Esophagus (tissue), 2 donors: ENCODE data around the gene EML3. TPM values are rescaled to one million over a fixed set of nuclear protein-coding genes. Genes with fewer than 3 reads are reported as not detected.
"Not testable (repeated sequence)": the region's sequence is repeated elsewhere in the genome, so short reads cannot be mapped to it uniquely, and the experiment has no call there.

Source experiments
- H3K27ac ChIP-seq, 2 donors: one replicate each; pipeline ENCODE4 v1.5.1; 2013; ENCODE audit warnings: low read depth in 2 of 2, mild to moderate bottlenecking in 2 of 2, inconsistent platforms in 1 of 2, low read length in 1 of 2, moderate library complexity in 1 of 2
- H3K27me3 ChIP-seq, 2 donors: one replicate each; pipeline ENCODE4 v1.6.1; 2013; ENCODE audit warnings: low read length in 2 of 2, control low read depth in 1 of 2, mild to moderate bottlenecking in 1 of 2; ENCODE audit not compliant: insufficient read depth in 2 of 2, control insufficient read depth in 1 of 2
- H3K36me3 ChIP-seq, 2 donors: one replicate each; pipeline ENCODE4 v1.6.1; 2013; ENCODE audit warnings: low read length in 1 of 2; ENCODE audit not compliant: control insufficient read depth in 2 of 2, insufficient read depth in 2 of 2
- H3K4me1 ChIP-seq, 2 donors: one replicate each; pipeline ENCODE4 v1.6.1; 2013; ENCODE audit warnings: low read length in 1 of 2; ENCODE audit not compliant: control insufficient read depth in 2 of 2, insufficient read depth in 2 of 2
- H3K4me3 ChIP-seq, 2 donors: one replicate each; pipeline ENCODE4 v1.5.1; 2013; ENCODE audit warnings: low read length in 2 of 2, mild to moderate bottlenecking in 2 of 2, low read depth in 1 of 2, moderate library complexity in 1 of 2
- H3K9me3 ChIP-seq, 2 donors: one replicate each; pipeline ENCODE4 v1.6.1; 2013; ENCODE audit warnings: mild to moderate bottlenecking in 2 of 2, low read depth in 1 of 2, low read length in 1 of 2, moderate library complexity in 1 of 2; ENCODE audit not compliant: control insufficient read depth in 2 of 2, insufficient read depth in 1 of 2
- WGBS, 2 donors: extraction: QIAGEN DNeasy Blood & Tissue Kit; methylation state at CpG; one replicate each; pipeline ENCODE4 v1.1.7; 2013; 5-methylcytosine and 5-hydroxymethylcytosine counted together
- polyA plus RNA-seq, 2 donors: library from polyadenylated mRNA; stranded (reverse); fragments of 200-250 nt; gene quantifications; one replicate each; pipeline ENCODE4 v1.2.3, GENCODE V29; 2013
- donor health status: healthy with polysubstance abuse.
- donor health status: Bipolar disorder and iron deficiency.

EML3 gene
- polyA plus RNA-seq, 2 donors: 79.0 to 107 TPM

DNA sequence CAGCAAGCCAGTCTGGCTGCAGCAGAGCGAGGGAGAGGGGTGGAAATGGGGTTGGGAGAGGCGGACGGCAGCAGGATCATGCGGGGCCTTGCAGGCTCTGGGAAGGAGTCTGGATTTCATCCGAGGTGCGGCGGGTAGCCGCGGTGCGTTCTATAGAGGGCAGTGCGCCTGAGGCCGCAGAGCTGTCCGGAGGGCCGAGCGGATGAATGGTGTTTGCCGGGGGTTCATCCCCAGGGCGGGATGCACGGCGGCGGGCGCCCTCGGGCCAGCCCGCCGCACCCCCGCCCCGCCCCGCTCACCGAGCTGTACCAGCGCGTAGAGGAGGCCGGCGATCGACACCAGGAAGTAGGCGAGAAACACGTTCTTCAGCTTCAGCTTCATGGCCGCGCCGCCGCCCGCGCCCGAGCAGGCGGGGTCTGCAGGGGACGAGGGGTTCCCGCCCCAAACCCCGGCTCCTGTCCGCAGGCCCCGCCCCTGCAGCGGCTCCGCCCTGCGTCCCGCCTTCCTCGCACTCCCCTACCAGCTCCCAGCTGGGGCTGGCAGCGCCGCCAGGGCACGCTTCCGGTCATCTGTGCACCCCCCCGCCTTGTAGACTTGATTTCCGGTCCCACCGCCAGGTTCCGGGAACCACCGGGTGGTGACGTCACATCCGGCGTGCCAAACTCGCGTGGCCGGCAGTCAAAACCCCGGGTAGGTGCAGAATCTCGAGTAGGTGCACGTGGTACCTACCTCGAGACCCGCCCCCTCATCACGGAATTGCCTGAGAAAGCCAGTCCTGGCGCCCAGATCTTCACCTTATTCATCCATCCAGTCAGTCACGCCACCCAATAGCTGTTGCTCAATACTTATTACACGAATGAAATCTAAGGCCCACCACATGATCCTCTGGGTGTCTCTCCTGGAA, 9.2 kb upstream of the EML3 start, which contains the start of gene B3GAT3:
TSS of gene B3GAT3 (minus strand) at position 420 of the 904 bp plus-strand sequence. CDS start at position 381, 39 bp downstream.
- Histone ChIP-seq H3K4me1 (peaks cover 0 to 5% of the 10 kb centered on the region in 2 donors), H3K27ac (peak within 1 kb of the TSS; percentile 92 to 98), H3K9me3 (no peaks in the 10 kb centered on the region), H3K36me3 (peaks cover 17 to 20% of the 10 kb centered on the region in 2 donors), H3K4me3 (peak within 1 kb of the TSS; percentile 59 to 80), H3K27me3 (no peaks in the 10 kb centered on the region)
- 1% methylated on average over 54 to 77 of the region's 77 CpGs for WGBS, 2 donors

DNA sequence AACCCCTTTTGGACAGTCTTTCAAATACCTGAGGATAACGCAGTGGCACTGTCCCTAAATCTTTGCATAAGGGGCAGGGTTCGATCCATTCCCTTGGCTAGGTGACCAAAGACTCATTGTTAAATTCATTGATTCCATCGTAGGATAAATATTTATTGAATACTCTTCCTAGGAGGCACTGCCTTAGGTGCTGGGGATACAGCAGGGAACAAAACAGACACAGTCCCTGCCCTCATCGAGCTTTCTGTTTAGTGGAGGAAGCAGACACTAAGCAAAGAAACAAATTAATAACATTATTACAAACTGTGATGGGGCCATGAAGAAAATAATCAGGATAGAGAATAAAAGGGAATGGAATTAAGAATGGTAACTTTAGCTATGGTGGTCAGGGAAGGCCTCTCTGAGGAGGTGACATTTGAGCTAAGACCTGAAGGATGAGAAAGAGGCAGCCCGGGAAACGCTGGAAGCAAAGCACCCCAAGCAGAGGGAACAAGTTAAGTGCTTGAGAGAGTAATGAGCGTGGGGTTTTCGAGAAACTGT, 8.5 kb upstream of the EML3 start:
- Histone ChIP-seq H3K27me3 (no peaks in the 10 kb centered on the region), H3K9me3 (no peaks in the 10 kb centered on the region), H3K4me1 (peaks cover 0 to 5% of the 10 kb centered on the region in 2 donors), H3K27ac (peak overlapping the region; percentile 92 to 98), H3K4me3 (peak overlapping the region; percentile 59 to 80), H3K36me3 (peaks cover 9 to 17% of the 10 kb centered on the region in 2 donors)
- WGBS, 2 donors: 18 to 25% methylated on average over 8 of the region's 8 CpGs

DNA sequence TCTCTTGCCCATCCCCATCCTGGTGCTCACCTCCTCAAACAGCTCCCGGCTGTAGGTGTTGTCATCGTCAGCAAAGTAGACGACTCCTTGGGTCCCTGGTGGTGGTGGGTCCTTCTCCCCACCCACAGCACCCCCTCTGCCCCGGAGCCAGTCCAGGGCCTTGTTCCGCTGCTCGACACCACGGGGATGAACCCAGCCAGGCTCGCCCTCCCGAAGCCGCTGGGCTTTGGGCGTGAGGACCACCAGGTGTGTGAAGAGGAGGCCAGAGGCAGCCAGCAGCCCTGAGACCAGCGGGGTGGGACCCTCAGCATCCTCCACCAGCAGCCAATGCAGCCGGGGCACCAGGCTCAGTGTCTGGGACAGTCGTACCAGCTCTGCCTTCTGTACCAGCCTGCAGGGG, 4.4 kb upstream of the EML3 start:
- H3K36me3 ChIP-seq, H3K27me3 ChIP-seq, H3K27ac ChIP-seq, H3K9me3 ChIP-seq, H3K4me3 ChIP-seq: not testable (repeated sequence)
- 92 to 94% methylated on average over 9 to 14 of the region's 14 CpGs for WGBS, 2 donors
- H3K4me1 ChIP-seq: peaks cover 0 to 12% of the 10 kb centered on the region in 2 donors

DNA sequence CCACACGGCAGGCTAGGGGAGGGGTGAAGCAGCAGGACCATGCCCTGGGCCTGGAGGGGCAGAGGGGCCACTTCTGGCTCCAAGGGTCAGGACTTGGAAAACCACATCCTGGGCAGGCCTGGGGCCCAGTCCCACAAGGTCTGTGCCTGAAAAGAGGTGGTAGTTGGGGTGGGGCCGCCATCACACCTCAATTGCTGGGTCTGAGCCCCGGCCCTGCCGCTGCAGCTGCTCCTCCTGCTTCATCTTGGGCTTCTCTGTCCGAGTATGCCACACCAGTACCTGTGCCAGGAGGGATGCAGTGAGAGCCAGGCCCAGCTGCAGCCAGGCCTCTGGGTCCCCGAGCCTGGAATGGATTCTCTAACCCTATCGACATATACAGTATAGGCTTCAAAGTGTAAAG, 2.9 kb upstream of the EML3 start:
- Histone ChIP-seq H3K9me3 (no peaks in the 10 kb centered on the region), H3K4me3 (no peak overlapping the region), H3K36me3 (peaks cover 0 to 9% of the 10 kb centered on the region in 2 donors), H3K27ac (no peak overlapping the region), H3K4me1 (peaks cover 7 to 21% of the 10 kb centered on the region in 2 donors), H3K27me3 (no peaks in the 10 kb centered on the region)
- 87 to 89% methylated on average over 7 of the region's 7 CpGs for WGBS, 2 donors

DNA sequence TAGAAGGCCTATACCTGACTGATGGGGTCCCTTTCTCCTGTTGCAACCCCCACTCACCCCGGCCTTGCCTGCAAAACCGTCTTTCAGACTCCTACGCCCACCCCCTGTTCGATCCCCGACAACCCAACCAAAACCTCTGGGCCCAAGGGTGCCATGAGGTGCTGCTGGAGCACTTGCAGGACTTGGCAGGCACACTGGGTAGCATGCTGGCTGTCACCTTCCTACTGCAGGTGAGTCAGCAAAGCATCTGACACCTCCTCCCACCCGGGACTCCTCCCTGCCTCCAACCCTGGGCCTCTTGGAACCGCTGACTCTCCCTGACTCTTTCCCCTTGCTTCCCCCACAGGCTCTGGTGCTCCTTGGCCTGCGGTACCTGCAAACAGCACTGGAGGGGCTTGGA, 1.7 kb upstream of the EML3 start:
- Histone ChIP-seq H3K36me3 (peaks cover 0 to 17% of the 10 kb centered on the region in 2 donors), H3K27me3 (no peaks in the 10 kb centered on the region), H3K4me3 (no peak overlapping the region), H3K9me3 (no peaks in the 10 kb centered on the region), H3K27ac (peak overlapping the region; percentile 79 to 97), H3K4me1 (peaks cover 7 to 17% of the 10 kb centered on the region in 2 donors)
- WGBS, 2 donors: 50 to 53% methylated on average over 8 of the region's 8 CpGs

DNA sequence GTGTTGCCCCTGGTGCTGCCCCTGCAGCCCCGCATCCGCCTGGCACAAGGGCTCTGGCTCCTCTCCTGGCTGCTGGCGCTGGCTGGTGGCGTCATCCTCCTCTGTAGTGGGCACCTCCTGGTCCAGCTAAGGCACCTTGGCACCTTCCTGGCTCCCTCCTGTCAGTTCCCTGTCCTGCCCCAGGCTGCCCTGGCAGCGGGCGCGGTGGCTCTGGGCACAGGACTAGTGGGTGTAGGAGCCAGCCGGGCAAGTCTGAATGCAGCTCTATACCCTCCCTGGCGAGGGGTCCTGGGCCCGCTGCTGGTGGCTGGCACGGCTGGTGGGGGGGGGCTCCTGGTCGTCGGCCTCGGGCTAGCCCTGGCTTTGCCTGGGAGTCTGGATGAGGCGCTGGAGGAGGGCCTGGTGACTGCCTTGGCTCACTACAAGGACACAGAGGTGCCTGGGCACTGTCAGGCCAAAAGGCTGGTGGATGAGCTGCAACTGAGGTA, 760 bp upstream of the EML3 start:
- H3K27ac ChIP-seq: peak overlapping the region; percentile 88 to 97
- H3K9me3 ChIP-seq: no peaks in the 10 kb centered on the region
- H3K36me3 ChIP-seq: peaks cover 0 to 26% of the 10 kb centered on the region in 2 donors
- 33 to 40% methylated on average over 13 to 15 of the region's 15 CpGs for WGBS, 2 donors
- H3K4me1 ChIP-seq: peaks cover 7 to 17% of the 10 kb centered on the region in 2 donors
- H3K4me3 ChIP-seq: no peak overlapping the region
- no peaks in the 10 kb centered on the region for H3K27me3 ChIP-seq

DNA sequence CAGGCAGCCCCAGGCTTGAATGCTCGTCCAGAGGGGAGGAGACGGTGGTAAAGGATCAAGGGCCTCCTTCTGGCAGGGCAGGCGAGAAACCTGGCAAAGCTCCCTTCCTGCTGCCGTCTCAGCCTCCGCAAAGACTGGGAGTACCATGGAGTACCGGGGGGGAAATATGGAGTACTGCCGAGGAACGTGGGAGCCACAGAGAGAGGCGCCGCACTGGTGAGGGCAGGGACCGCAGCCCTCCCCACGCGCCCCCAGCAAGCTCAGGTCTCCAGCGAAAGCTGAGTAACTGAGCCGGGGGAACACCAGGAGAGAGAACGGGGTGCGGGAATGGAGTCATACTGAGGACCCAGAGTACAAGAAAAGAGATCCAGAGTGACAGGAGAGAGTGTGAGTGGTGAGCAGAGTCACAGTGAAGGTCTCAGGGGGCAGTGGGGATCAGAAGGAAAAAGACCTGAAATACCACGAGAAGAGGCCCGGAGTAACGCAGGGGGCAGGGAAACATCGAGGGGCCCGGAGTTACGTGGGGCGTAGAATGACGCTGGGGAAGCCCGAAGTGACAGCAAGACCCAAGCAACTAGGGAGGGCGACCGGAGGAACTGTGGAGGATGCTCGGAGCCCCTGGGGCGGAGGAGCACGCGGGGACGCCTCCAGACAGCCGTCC, 740 bp downstream of the EML3 start:
- H3K4me1 ChIP-seq: peaks cover 7 to 17% of the 10 kb centered on the region in 2 donors
- WGBS, 2 donors: 0 to 1% methylated on average over 34 of the region's 34 CpGs
- no peaks in the 10 kb centered on the region for H3K27me3 ChIP-seq
- H3K27ac ChIP-seq: peak overlapping the region; percentile 88 to 97
- peak overlapping the region; percentile 74 to 75 for H3K4me3 ChIP-seq
- no peaks in the 10 kb centered on the region for H3K9me3 ChIP-seq
- peaks cover 0 to 28% of the 10 kb centered on the region in 2 donors for H3K36me3 ChIP-seq

DNA sequence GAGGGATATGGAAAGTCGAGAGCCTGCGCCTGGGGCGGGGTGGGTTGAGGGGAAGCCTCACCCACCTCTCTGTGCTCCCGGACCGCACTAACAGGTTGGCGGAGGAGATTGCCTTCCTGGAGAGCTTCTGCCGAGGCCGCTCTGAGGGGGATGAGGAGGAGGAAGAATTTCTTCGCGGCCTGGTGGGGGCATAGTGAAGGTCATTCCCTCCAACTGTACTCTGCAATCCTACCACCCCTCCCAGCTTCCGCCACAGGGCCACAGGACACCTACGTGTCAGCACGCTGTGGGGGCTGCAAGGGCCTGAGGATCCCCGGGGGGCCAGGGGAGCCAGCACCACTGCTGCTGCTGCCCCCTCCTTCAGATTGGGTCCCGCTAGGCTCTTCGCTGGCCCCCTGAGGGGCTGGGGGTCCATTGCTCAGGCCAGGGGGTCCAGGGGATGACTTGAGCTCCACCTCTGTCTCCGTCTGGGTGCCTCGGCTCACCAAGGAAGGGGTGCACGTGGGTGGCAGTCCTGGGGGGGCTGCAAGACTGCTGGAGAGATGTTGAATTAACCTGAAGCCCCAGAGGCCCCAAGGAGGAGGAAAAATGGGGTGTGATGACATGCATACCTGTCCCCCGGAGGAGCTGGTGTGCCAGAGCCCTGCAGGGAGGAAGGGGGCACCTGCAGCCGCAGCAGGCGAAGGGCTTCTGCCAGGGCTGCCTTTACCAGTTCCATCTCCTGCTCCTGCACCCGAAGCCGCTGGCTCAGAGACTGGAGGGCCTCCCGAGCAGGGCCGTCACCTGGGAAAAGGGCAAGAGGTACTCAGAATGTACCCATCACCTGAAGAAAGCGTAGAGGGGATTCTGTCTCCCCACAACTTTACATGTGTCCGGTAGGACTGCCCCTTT, 1.5 kb downstream of the EML3 start:
- Histone ChIP-seq H3K4me3 (peak overlapping the region; percentile 74 to 75), H3K9me3 (no peaks in the 10 kb centered on the region), H3K27me3 (no peaks in the 10 kb centered on the region), H3K27ac (peak overlapping the region; percentile 88 to 97), H3K4me1 (peaks cover 7 to 17% of the 10 kb centered on the region in 2 donors), H3K36me3 (peaks cover 0 to 25% of the 10 kb centered on the region in 2 donors)
- 63 to 64% methylated on average over 28 of the region's 28 CpGs for WGBS, 2 donors
